Muscle layer of duodenum (tissue), 2 donors: Measurements from ENCODE around the gene FES.

Experiments used
- H3K27ac ChIP-seq: one replicate; pipeline ENCODE4 v1.7.0; 2013; ENCODE audit warnings: mild to moderate bottlenecking, low read length
- H3K27me3 ChIP-seq: one replicate; pipeline ENCODE4 v1.7.0; 2013; ENCODE audit warnings: low read depth, mild to moderate bottlenecking, control low read depth, low read length
- H3K36me3 ChIP-seq, 2 donors: one replicate each; pipeline ENCODE4 v1.7.0; 2013; ENCODE audit warnings: low read length in 2 of 2, control low read depth in 1 of 2, mild to moderate bottlenecking in 1 of 2; ENCODE audit not compliant: insufficient read depth in 2 of 2, control insufficient read depth in 1 of 2
- H3K4me1 ChIP-seq, 2 donors: one replicate each; pipeline ENCODE4 v1.7.0; 2013; ENCODE audit warnings: low read length in 2 of 2, mild to moderate bottlenecking in 2 of 2, control low read depth in 1 of 2, moderate library complexity in 1 of 2; ENCODE audit not compliant: insufficient read depth in 2 of 2, control insufficient read depth in 1 of 2
- H3K4me3 ChIP-seq, 2 donors: one replicate each; pipeline ENCODE4 v1.7.0; 2013; ENCODE audit warnings: low read length in 2 of 2, low read depth in 1 of 2, mild to moderate bottlenecking in 1 of 2
- H3K9me3 ChIP-seq, 2 donors: one replicate each; pipeline ENCODE4 v1.7.0; 2013; ENCODE audit warnings: low read length in 2 of 2, control low read depth in 1 of 2, mild to moderate bottlenecking in 1 of 2; ENCODE audit not compliant: control insufficient read depth in 1 of 2
- donor health status: healthy.

Gene FES

DNA sequence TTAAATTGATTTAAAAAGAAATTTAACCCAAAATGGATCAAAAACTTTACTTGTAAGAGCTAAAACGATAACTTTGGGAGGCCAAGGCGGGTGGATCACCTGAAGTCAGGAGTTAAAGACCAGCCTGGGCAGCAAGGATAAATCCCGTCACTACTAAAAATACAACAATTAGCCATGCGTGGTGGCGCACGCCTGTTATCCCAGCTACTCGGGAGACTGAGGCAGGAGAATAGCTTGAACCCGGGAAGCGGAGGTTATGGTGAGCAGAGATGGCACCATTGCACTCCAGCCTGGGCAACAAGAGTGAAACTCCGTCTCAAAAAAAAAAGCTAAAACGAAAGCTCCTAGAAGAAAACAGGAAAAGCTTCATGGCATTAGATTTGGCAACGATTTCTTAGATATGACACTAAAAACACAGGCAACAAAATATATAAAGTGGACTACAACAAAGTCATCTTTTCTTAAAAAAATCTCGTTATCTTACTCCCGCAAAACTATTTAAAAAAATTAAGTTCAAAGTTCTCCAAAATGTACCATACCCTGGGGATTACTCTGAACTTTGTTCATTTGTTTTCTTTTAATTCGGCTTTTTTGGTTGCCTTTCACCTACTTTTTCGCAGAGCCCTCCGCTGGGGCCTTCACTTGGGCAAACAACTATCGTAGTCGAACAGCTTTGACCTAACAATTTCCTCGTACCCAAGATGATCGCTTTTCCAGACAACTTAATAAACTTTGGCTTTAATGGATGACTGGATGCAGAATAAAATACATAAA lies 45.1 kb downstream of the FES start:
- Histone ChIP-seq H3K27me3 (no peaks in the 10 kb centered on the region), H3K36me3 (no peaks in the 10 kb centered on the region), H3K4me3 (peak overlapping the region; percentile 68 to 79), H3K9me3 (no peaks in the 10 kb centered on the region), H3K4me1 (peaks cover 5 to 20% of the 10 kb centered on the region in 2 donors), H3K27ac (peak overlapping the region; percentile 96)

DNA sequence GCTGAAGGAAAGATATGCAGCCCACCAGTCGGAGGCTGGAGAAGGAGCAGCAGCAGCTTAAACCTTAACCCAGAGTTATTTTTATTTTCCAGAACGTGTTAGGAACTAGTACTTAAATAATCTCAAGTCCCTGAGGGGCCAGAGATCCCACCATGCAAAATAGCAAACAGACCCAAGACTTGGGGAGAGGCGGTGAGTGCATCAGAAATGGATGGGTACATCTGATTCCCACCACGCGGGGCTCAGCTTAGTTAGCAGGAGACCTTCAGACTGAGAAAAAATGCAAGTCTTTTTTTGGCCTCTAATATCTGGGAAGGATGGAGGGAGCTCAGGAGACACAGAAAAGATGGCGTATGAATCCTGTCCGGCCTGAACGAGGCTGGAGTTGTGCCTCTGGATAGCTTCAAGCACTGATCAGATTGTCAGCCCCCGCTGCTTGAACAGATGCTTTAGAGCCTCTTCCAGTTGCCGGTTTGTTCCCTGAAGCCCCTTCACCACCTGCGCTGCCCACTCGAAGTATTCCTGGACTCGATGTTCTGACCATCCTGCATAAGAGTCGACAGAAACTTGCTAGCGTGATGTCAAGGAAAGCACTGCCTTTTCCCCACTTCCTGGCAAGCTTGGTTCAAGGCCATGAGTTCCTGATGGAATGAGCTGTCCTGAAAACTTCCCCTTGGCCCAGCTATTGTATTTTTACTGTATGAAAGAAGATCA lies 46.7 kb downstream of the FES start:
- Histone ChIP-seq H3K4me1 (peaks cover 12 to 31% of the 10 kb centered on the region in 2 donors), H3K36me3 (no peaks in the 10 kb centered on the region), H3K27me3 (no peaks in the 10 kb centered on the region), H3K9me3 (no peaks in the 10 kb centered on the region), H3K27ac (peak overlapping the region; percentile 96), H3K4me3 (peak overlapping the region; percentile 68 to 79)

DNA sequence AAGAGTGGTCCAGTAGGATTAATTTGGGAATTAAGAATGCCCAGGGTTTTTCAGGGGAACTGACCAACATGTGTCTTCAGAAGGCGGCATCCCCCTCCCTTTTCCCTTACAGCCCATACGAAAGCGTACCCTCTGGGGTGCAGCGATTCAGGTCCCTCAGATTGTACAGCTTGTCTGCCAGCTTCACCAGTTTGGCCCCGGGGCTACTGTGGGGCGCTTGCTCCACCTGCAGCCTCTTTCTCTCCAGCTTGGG lies 47.2 kb downstream of the FES start:
- H3K4me1 ChIP-seq = peaks cover 17 to 36% of the 10 kb centered on the region in 2 donors

DNA sequence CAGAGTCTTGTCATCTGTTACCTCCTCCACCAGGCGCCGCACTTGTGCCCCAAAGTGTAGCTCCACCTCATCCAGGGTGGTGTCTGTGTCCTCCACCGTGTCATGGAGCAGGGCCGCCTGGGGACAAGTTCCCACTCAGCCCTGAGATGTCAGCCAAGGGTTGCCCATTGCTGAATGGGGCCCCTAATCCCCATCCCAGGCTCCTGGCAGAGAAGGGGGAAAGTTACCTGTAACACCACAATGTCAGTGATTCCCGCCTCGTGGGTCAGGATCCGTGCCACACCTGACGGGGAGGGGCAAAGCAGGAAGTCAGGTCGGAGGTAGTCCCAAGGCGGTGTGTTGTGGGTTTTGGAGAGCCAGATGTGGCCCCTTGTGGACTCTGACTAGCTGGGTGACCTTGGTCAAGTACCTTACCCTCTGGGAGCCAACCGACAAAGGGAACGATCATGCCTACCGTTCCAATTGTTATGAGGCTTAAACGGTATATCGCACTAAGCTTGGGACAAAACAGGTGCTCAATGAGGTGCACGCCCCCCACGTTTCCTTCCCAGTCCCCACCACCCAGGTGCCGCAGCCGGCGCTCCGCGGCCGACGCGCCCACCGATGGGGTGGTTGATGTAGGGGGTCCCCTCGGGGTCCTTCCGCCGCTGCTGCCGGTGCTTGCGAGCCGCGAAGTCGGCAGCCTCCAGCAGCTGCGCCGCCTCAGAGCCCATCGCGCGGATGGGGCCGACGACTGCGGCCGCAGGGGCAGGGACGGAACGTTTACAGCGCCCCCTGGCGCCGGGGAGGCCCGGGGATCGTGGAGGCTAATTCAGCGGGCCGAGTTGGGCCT lies 47.7 kb downstream of the FES start, which contains the start of gene HDDC3:
HDDC3 (minus strand) TSS at position 722 of the 832 bp plus-strand sequence; CDS start at position 713, 9 bp downstream.
- Histone ChIP-seq H3K9me3 (no peaks in the 10 kb centered on the region), H3K4me3 (peak within 1 kb of the TSS; percentile 68 to 82), H3K27ac (peak within 1 kb of the TSS; percentile 96), H3K4me1 (peaks cover 17 to 36% of the 10 kb centered on the region in 2 donors), H3K36me3 (no peaks in the 10 kb centered on the region), H3K27me3 (no peaks in the 10 kb centered on the region)

More for the DNA sequence above, 47.2 kb downstream of the FES start:
- no peaks in the 10 kb centered on the region for H3K36me3 ChIP-seq
- H3K9me3 ChIP-seq = no peaks in the 10 kb centered on the region
- no peaks in the 10 kb centered on the region for H3K27me3 ChIP-seq
- H3K27ac ChIP-seq = peak overlapping the region; percentile 96
- H3K4me3 ChIP-seq = peak overlapping the region; percentile 68 to 82

GRCh38 chr15:90932660-90932991 lies 48.3 kb downstream of the FES start:
- no peak overlapping the region for H3K27ac ChIP-seq
- H3K4me1 ChIP-seq = peaks cover 17 to 36% of the 10 kb centered on the region in 2 donors

DNA sequence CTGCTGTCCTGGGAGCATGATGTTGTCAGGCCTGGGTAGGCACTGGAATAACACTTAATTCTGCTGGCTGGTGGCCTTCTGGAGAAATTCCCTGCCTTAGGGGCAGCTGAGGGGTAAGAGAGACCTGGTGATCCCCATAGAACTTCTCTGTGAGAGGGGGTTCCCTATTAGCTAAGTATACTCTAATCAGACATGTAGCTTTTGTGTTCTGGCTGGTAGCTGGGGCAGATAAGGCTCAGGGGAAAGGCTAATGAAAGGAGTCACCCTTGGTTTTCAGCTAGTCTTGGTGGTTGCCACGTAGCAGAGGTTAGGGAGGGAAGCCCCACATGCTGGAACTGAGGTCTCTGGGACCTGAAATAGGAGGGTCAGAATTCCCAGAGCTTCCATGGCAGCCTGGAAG lies 49.0 kb downstream of the FES start:
- no peaks in the 10 kb centered on the region for H3K27me3 ChIP-seq
- no peaks in the 10 kb centered on the region for H3K9me3 ChIP-seq
- peaks cover 0 to 2% of the 10 kb centered on the region in 2 donors for H3K36me3 ChIP-seq
- H3K4me1 ChIP-seq = peaks cover 17 to 36% of the 10 kb centered on the region in 2 donors
- no peak overlapping the region for H3K4me3 ChIP-seq
- H3K27ac ChIP-seq = no peak overlapping the region

More at GRCh38 chr15:90932660-90932991, 48.3 kb downstream of the FES start:
- no peaks in the 10 kb centered on the region for H3K36me3 ChIP-seq
- H3K27me3 ChIP-seq = no peaks in the 10 kb centered on the region
- peak overlapping the region; percentile 68 to 82 for H3K4me3 ChIP-seq
- H3K9me3 ChIP-seq = no peaks in the 10 kb centered on the region

- Histone ChIP-seq H3K4me3 (peak overlapping the region; percentile 71 to 74), H3K27ac (peak overlapping the region; percentile 69), H3K4me1 (peaks cover 17 to 30% of the 10 kb centered on the region in 2 donors), H3K27me3 (no peaks in the 10 kb centered on the region), H3K9me3 (no peaks in the 10 kb centered on the region), H3K36me3 (peaks cover 3 to 6% of the 10 kb centered on the region in 2 donors)
These were observed 50.1 kb downstream of the FES start for GRCh38 chr15:90934256-90934948.

- H3K36me3 ChIP-seq = peaks cover 11 to 13% of the 10 kb centered on the region in 2 donors
- H3K27me3 ChIP-seq = no peaks in the 10 kb centered on the region
- peaks cover 17 to 30% of the 10 kb centered on the region in 2 donors for H3K4me1 ChIP-seq
- peak within 1 kb of the TSS; percentile 71 to 74 for H3K4me3 ChIP-seq
- H3K27ac ChIP-seq = peak within 1 kb of the TSS; percentile 81
- no peaks in the 10 kb centered on the region for H3K9me3 ChIP-seq
These were observed 50.8 kb downstream of the FES start, which contains the start of gene UNC45A for GRCh38 chr15:90934949-90935751. UNC45A (plus strand) TSS chr15:90935285; CDS start chr15:90935325, 40 bp downstream.

DNA sequence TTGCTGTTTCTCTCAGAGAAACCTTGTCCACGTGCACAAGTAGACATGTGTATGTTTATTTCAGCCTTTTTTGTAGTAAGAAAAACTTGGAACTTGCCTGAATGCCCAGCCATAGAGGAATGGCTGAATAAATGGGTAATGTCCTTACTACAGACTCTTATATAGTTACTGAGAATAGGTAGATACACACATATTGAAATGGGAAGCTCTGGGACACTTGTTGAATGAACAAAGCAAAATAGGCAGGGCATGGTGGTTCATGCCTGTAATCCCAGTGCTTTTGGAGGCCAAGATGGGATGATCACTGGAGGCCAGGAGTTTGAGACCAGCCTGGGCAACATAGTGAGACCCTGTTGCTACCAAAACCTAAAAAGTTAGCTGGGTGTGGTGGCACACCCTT lies 52.5 kb downstream of the FES start:
- H3K4me1 ChIP-seq = peaks cover 13 to 23% of the 10 kb centered on the region in 2 donors
- no peaks in the 10 kb centered on the region for H3K9me3 ChIP-seq
- H3K27me3 ChIP-seq = no peaks in the 10 kb centered on the region
- H3K27ac ChIP-seq = no peak overlapping the region
- H3K36me3 ChIP-seq = peaks cover 25 to 26% of the 10 kb centered on the region in 2 donors
- H3K4me3 ChIP-seq = no peak overlapping the region

GRCh38 chr15:90938261-90938660 lies 54.0 kb downstream of the FES start:
- H3K9me3 ChIP-seq = no peaks in the 10 kb centered on the region
- H3K27ac ChIP-seq = no peak overlapping the region
- H3K36me3 ChIP-seq = peaks cover 35 to 39% of the 10 kb centered on the region in 2 donors
- H3K27me3 ChIP-seq = no peaks in the 10 kb centered on the region
- peaks cover 13 to 21% of the 10 kb centered on the region in 2 donors for H3K4me1 ChIP-seq
- H3K4me3 ChIP-seq = no peak overlapping the region
